GM19324 (cell line): ENCODE measurements around the gene C7.
"Not testable (repeated sequence)": the region's sequence is repeated elsewhere in the genome, so short reads cannot be mapped to it uniquely, and the experiment has no call there.

Experiments used
- ATAC-seq: cut with Tn5 transposase; IDR thresholded peaks from one replicate; pipeline ENCODE4 v1.9.1; 2021; ENCODE audit warnings: mild to moderate bottlenecking, moderate library complexity; ENCODE audit not compliant: unreplicated experiment, low FRiP score

Gene C7

GRCh38 chr5:40909264-40909663 is at the start of gene C7:
TSS of gene C7 (plus strand) at chr5:40909497. CDS start at chr5:40909611, 114 bp downstream.
- no peak for ATAC-seq

DNA sequence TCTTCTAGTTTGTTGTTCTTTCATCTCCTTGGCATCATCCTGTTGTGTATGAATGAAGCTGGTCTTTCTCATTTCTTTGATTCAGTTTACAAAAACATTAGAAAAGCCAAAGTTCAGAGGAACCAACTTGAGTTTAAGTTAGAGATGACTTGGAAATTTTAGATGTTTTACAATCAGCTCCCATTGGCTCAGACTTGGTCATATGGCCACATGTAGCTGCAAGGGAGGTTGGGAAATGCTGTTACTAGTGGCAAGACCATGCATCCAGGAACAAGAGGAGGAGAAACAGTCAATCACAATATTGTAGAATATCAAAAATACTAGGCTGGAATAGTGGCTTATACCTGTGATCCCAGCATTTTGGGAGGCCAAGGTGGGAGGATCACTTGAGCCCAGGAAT is 48.6 kb upstream of the C7 start:
- no peak for ATAC-seq

DNA sequence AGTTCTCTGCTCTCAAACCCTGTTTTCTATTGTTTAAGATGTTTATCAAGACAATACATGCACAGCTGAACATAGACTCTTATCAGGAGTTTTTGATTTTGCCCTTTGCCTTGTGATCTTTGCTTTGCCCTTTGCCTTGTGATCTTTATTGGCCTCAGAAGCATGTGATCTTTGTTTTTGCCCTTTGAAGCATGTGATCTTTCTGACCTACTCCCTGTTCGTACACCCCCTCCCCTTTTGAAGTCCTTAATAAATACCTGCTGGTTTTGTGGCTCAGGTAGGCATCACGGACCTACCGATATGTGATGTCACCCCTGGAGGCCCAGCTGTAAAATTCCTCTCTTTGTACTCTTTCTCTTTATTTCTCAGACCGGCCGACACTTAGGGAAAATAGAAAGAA is 44.3 kb upstream of the C7 start:
- ATAC-seq = not testable (repeated sequence)

DNA sequence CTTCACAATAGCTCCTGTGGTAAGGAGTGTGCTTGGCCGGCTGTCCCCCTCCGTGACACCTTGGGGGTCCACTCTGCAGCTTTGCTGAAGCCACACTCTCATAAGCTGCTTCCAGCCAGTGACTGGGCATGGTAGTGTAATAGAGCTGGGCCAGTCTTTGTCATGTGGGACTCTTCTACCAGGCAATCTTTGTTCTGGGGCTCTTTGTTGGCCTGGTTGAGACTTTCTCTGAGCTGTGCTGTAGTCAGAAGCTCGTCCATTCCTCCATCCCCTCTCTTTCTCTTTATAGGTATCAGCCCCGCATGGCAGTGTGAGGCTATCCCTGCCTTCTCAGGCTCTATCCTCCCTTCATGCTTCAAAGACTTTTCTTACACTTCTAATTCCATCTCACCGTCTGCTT is 42.5 kb upstream of the C7 start:
- no peak for ATAC-seq

DNA sequence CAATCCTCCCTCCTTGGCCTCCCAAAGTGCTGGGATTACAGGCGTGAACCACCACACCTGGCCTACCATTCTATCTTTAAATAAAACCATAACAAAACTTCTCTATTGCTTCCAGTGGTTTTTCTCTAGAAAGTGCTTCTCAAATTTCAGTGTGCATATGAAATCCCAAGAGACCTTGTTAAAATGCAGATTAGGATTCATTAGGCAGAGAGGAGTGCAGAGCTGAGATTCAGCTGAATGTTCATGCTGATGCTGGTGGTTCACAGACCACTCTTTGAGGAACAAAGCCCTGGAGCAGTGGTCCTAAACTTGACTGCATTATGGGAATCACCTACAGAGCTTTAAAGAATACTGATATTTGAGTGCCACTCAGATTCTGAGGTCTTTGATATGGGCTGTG is 39.9 kb upstream of the C7 start:
- no peak for ATAC-seq

- no peak for ATAC-seq
These were observed 38.1 kb upstream of the C7 start for GRCh38 chr5:40871177-40871576.

GRCh38 chr5:40872253-40872652 is 37.0 kb upstream of the C7 start:
- ATAC-seq = not testable (repeated sequence)

DNA sequence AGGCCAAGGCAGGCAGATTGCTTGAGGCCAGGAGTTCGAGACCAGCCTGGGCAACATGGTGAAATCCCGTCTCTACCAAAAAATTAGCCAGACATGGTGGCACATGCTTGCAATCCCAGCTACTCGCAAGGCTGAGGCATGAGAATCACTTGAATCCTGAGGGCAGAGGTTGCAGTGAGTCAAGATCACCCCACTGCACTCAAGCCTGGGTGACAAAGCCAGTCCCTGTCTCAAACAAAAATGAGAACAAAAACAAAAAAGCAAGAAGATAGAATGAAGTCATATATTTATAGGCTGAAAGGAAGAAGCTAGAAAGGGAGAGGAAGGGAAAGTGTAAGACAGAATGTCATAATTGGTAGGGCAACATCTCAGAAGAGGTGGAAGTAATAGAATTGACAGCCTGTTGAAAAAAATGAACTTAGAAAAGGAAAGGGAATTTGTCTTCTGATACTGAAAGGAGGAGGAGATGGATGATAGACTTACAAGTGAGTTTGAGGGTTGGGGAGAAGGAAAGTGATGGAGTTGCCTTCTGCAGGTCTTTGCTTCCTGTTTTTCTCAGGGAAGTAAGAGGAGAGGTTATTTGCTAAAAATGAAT is 35.9 kb upstream of the C7 start:
- no peak for ATAC-seq

GRCh38 chr5:40875958-40876357 is 33.3 kb upstream of the C7 start:
- ATAC-seq = no peak

DNA sequence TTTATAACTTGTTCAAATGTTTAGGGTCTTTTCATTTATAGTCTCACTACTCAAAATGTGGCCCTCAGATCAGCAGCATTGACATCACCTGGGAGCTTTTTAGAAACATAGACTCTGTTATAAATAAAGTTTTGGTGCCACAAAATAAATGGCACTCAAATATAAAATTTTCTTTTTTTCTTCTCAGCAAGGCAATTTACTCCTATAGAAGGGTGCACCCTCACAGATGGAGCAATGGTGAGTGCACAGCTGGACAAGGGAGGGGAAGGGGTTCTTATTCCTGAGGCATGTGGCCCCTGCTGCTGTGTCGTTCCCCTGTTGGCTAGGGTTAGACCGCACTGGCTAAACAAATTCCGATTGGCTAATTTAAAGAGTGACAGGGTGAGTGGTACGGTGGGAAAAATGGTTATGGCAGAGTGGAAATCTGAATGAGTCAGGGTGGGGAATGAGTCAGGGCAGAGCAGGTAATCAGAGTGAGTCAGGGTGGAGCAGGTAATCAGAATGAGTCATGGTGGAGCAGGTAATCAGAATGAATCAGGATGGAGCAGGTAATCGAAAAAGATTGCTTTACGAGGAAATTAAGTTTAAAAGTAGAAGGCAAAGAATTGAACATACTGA is 31.8 kb upstream of the C7 start:
- ATAC-seq = no peak

GRCh38 chr5:40879163-40879942 is 29.9 kb upstream of the C7 start:
- no peak for ATAC-seq

DNA sequence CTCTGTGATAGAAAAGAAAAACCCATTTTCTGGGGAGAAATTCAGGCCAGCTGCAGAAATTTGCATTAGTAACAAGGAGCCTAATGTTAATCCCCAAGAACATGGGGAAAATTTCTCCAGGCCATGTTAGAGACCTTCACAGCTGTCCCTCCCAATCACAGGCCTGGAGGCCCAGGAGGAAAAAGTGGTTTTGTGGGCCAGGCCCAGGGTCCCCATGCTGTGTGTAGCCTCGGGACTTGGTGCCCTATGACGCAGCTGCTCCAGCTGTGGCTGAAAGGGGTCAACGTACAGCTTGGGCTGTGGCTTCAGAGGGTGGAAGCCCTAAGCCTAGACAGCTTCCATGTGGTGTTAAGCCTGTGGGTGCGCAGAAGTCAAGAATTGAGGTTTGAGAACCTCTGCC is 27.0 kb upstream of the C7 start:
- ATAC-seq = no peak

GRCh38 chr5:40883051-40883450 is 26.2 kb upstream of the C7 start:
- not testable (repeated sequence) for ATAC-seq

- ATAC-seq = not testable (repeated sequence)
These were observed 13.6 kb upstream of the C7 start for GRCh38 chr5:40895440-40896425.

DNA sequence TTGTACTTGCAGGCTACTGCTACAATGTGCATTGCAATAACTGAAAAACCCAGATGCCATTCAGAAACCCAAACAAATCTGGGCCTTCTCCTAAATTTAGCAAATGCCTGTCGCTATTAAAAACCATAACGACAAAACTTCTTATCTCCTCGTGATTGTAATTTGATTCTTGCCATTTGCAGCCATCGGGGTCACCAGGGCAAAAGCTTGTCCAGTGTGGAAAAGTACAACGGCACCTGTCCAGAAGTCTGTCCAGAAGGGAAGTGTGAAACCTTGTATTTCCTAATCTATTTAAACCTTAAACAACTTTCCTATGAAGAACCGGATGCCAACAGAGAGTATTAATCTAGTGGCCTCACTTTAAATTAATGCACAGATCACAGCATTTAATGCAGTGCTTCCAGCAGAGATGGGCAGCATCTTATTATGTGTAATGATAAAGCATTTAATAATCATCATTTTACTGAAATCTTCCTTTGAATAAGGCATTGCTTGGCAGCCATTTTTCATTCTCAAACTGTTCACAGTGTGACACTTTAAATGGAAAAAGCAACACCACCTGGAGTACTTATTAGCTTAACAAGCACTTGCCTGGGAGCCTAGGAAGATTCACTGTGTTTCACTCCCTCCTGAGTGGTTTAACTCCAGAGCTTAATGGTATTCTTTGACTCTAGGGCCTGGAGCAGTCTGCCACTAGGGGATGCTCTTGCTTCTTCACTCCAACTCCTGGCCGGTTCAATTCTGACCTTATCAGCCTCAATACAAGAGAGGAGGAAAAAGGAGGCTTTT is 4.9 kb upstream of the C7 start:
- ATAC-seq = peak; percentile 84

GRCh38 chr5:40904994-40905306 is 4.3 kb upstream of the C7 start:
- peak; percentile 14 for ATAC-seq

- no peak for ATAC-seq
These were observed 2.9 kb upstream of the C7 start for GRCh38 chr5:40906351-40906751.

GRCh38 chr5:40909723-40910122 is 426 bp downstream of the C7 start:
- ATAC-seq = no peak

GRCh38 chr5:40911266-40911665 is 2.0 kb downstream of the C7 start:
- ATAC-seq = no peak

- ATAC-seq = no peak
These were observed 5.5 kb downstream of the C7 start for GRCh38 chr5:40914835-40915234.
